Right renal cortex interstitium (tissue), 3 donors: ENCODE results near the gene GCNA. TPM values are rescaled to one million over a fixed set of nuclear protein-coding genes. Genes with fewer than 3 reads are reported as not detected.
A peak's percentile ranks its signal among the peaks of the same experiment; 100 is the strongest.

Experiments
- DNase-seq, 3 donors: peaks; one replicate each; pipeline ENCODE4 v3.0.0-alpha.2; 2013; ENCODE audit warnings: low read depth in 3 of 3, low spot score in 2 of 3
- polyA plus RNA-seq, 3 donors: library from polyadenylated mRNA; unstranded; fragments of 120-200 nt; gene quantifications; one replicate each; pipeline ENCODE4 v1.2.1, GENCODE V29; 2013; ENCODE audit not compliant: insufficient read length in 3 of 3

GCNA gene
- polyA plus RNA-seq, 3 donors: 2.1 to 2.5 (median 2.4) TPM

GRCh38 chrX:71615056-71615455 lies 36.8 kb downstream of the GCNA start:
- DNase-seq: no peak

DNA sequence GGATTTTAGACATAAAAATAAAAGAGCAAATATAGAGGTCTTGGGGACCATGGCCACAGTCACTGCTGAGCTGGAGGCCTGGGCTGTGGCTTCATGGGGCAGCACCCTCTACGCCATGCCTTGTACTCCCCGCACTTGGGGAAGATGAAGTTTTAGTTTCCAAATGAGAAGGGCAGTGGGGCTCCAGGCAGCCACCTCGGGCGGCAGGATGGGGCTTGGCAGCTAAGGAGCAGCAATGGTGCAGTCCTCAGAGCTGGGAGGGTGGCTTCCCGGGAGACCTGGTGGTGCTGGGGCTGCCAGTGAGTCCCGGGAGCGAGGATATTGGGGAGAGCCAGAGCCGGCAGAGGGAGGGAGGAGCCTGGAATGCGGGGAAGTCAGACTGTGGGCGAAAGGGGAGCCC lies 37.7 kb downstream of the GCNA start:
- DNase-seq: no peak

GRCh38 chrX:71616672-71617529 lies 38.7 kb downstream of the GCNA start:
- no peak for DNase-seq

DNA sequence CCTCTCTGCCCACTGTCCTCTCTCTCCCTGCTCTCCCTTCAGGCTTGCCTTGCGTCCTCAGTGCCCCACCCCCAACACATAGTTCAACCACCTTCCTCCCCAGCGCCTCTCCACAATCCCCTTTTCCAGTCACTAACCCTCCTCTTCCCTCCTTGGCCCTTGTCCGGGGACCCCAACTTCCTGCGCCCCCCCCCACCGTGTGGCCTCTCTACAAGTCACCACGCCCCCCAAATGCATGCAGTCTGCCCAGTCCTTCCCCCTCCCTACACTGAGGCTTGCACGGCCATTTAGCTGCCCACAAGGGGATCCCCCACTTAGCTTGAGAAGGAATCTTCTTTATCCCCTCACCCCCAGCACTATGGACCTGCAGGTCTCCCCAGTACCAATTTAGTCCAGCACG lies 39.5 kb downstream of the GCNA start:
- no peak for DNase-seq

GRCh38 chrX:71618303-71618721 lies 40.1 kb downstream of the GCNA start, which contains the start of gene CXCR3:
CXCR3 (minus strand) TSS chrX:71618511; CDS start chrX:71618449, 62 bp downstream.
- no peak for DNase-seq

DNA sequence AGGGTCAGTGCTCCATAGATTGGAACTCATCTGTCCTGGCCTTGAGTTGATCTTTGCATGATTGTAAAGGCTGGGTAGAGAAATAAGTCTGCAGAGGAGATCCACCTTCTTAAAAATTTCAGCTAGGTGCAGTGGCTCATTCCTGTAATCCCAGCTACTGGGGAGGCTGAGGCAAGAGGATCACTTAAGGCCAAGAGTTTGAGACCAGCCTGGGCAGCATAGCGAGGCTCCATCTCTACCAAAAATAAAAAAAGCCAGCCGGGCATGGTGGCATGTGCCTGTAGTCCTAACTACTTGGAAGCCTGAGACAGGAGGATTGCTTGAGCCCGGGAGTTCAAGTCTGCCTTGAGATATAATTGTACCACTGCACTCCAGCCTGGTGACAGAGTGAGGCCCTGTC lies 40.5 kb downstream of the GCNA start:
- DNase-seq: no peak

DNA sequence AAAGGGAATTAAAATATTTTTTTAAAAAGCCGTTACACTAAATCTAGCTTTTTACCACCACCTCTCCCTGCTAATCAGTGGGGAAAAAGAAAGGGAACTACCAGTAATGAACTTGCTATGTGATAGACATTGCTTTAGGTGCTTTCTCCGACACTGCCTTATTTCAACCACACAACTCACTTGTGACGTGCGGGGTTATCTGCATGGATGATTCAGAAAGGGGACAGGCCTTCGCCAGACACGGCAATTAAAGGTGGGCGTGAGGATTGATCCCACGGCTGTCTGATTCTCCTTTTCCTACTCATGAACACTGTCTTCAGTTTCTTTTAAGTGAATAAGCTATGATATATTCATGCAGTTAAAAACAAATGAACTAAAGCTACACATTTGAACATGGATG lies 41.0 kb downstream of the GCNA start:
- DNase-seq: no peak

DNA sequence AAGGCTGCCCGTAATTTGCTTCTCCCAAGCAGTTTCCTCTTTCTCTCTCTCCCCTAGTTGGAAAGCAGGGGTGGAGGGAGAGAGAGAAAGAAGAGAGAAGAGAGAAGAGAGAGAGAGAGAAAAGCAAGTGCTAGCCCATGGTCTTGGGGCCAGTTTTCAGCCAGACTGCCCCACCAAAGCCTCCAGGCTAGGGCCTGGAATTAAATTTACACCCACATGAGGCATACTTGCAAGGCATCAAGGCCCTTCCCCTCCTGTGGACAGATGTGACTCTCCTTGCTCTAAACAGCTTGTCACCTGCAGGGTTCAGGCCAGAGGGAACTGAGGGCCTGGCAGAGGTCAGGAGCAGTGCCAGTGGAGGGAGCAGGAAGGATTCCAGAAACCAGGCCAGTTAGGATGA lies 41.7 kb downstream of the GCNA start:
- DNase-seq: no peak

- no peak for DNase-seq
Measured at GRCh38 chrX:71621603-71622002, 43.4 kb downstream of the GCNA start.

- no peak for DNase-seq
Measured at GRCh38 chrX:71622032-71622575, 43.9 kb downstream of the GCNA start.

DNA sequence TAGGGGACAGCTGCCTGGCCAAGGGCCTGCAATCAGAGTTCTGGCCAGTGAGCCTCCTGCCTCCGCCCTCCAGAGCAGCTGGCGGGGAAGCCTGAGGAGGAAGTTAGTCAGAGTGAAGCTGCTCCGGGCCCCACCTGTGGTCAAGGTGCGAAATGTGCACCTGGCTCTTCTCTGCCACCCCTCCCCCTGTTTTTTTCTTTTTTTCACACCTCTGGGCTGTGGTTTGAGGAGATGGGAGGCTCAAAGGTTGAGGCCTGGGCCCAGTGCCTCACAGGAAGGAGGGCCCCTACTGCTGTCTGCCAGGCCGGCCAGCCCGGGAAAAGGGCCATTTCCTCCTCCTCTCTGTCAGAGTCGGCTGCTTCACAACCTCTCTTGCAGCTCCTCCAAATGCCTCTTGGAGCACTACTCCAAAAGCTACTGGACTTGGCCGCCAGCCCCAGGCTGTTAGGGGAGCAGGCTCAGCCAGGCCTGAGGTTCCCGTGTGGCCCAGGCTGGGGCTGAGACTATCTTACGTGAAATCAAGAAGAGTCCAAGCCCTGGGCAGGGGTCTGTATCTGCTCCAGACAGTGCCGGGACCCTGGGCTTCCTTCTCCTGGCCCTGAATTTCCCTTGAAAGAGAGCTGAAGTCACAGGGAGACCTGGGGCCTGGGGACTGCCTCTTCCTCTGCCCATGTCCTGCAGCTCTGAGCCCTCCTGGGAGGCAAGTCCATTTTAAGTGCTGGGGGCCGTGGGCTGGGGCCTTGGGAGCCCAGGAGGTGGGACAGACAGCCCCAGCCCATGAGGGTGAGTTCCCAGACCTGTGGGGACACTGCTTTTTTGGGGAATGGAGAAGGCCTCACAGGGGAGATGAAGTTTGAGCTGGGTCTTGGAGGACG lies 44.6 kb downstream of the GCNA start:
- peak in 1 of 3 donors; percentile 18 for DNase-seq

- no peak for DNase-seq
Measured at GRCh38 chrX:71623714-71624113, 45.5 kb downstream of the GCNA start.

GRCh38 chrX:71625471-71625870 lies 47.2 kb downstream of the GCNA start:
- no peak for DNase-seq

DNA sequence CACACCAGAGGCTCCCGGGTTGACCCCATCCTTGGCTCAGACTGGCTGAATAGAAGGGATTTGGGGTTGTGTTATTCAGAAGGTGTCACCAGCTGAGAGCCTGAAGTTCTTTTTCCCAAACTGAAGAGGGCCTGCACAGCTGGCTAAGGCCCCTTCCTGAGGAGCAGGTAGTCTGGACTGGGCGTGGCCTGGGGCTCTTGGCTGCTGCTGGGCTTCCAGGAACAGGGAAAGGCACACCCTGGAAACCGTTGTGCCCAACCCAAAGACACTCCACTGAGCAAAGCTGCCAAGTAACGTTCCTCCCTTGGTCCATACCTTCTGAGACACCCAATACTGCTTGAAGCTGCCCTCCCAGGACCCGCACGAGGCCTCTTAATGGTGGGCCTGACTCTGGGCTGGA lies 48.3 kb downstream of the GCNA start:
- DNase-seq: no peak

DNA sequence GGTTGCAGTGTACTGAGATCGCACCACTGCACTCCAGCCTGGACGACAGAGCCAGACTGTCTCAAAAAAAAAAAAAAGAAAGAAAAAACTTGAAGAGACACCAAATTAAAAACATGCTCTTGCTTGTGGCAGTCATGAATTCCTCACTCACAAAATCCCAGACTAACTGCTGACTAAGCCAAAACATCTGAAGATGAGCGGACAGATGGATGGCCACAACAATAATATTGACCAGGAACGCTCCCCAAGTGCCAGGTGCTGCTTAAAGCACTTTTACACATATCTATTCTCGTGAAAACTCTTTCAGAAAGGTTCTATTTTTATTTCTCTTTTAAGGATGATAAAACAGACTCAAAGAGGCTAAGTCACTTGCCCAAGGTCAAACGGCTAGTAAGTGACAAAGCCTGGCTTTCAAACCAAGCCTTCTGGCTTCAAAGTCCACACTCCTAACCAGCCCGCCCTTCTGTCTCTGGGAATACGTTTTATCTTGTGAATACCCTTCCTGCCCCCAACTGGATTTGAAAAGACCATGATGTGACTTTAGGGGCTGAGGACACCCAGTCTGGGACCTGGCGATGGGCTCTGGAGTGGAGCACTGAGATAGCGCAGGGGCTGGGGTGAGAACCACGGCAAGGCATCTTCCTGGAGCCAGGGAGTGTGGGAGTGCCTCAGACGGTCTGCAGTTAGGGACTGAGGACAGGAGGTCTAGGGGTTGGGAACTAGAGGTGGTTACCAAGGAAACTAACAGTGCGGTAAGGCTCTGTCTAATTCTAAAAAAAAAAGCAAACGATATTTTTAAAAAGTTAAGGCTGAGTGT lies 49.6 kb downstream of the GCNA start:
- no peak for DNase-seq

DNA sequence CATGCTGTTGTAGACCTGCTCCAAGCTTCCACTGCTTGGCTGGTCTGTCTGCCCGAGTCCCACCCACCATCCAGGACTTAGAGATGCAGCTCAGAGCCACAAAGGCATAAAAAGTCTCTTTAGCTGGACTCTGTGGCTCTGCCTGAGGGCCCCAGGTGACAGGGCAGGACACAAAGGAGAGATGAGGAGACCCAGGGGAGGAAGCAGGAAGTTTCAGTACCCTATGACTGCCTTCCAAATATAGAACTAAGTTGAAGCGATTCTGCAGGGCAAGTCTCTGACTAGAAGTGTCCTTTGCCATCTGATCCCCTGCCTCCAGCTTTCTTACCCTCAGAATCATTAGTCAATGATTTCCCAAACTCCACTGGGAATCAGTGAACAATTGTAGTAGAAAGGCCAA lies 51.2 kb downstream of the GCNA start:
- no peak for DNase-seq

DNA sequence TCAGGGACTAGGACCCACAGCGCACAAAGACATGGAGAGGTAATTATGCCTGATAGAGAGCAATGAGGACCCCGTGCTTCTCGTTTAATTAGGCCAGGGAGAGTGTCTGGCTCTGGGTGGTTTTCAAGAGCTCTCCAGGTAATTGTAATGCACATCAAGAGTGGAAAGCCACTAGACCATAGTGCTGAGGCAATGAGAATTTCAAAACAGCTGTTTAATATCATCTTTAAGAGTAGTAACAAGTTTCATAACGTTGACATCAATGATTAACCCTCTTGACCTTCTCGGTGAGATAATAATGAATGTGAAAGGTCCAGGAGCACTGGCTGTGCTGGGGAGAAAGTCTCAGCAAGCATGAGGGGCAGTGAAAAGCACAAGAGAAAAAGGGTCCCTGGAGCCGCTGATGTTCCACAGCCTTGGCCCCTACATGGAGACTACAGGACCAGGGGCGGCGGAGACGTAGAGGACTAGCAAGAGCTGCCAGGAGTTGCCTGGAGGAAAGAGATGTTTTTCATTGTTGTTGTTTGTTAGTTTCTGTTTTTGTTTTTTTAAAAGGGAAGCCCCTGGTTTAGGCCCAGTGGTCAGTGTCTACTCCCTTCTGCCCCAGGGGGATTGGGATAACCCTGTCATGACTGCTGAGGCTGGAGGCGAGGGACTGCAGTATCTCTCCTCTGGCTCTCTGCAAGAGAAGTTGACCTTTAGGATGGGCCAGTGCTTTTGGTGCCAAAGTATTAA lies 54.9 kb downstream of the GCNA start:
- DNase-seq: no peak

GRCh38 chrX:71634366-71634765 lies 56.1 kb downstream of the GCNA start:
- DNase-seq: no peak

- no peak for DNase-seq
Measured at GRCh38 chrX:71636438-71637252, 58.4 kb downstream of the GCNA start.
